HEK293T (cell line): Measurements from ENCODE around the gene DUSP3.

Experiments
- ARNT ChIP-seq: fragments of 450-650 bp; IDR thresholded peaks from 2 replicates; pipeline ENCODE4 v1.6.1; 2017; ENCODE audit warnings: mild to moderate bottlenecking
- FOXK2 ChIP-seq: fragments of 450-650 bp; IDR thresholded peaks from 2 replicates; pipeline ENCODE4 v1.6.1; 2016; ENCODE audit warnings: mild to moderate bottlenecking
- HDGF ChIP-seq: fragments of 450-650 bp; IDR thresholded peaks from 2 replicates; pipeline ENCODE4 v1.6.1; 2017; ENCODE audit warnings: antibody characterized with exemption, borderline replicate concordance
- LEF1 ChIP-seq: fragments of 450-650 bp; IDR thresholded peaks from 2 replicates; pipeline ENCODE4 v1.6.1; 2017; ENCODE audit warnings: mild to moderate bottlenecking, borderline replicate concordance
- SP1 ChIP-seq: fragments of 450-650 bp; IDR thresholded peaks from 2 replicates; pipeline ENCODE4 v1.6.1; 2017
- TF ChIP-seq, protein P1 (sequence below): fragments of 450-650 bp; IDR thresholded peaks from 2 replicates; pipeline ENCODE4 v1.6.1; 2016

DNA sequence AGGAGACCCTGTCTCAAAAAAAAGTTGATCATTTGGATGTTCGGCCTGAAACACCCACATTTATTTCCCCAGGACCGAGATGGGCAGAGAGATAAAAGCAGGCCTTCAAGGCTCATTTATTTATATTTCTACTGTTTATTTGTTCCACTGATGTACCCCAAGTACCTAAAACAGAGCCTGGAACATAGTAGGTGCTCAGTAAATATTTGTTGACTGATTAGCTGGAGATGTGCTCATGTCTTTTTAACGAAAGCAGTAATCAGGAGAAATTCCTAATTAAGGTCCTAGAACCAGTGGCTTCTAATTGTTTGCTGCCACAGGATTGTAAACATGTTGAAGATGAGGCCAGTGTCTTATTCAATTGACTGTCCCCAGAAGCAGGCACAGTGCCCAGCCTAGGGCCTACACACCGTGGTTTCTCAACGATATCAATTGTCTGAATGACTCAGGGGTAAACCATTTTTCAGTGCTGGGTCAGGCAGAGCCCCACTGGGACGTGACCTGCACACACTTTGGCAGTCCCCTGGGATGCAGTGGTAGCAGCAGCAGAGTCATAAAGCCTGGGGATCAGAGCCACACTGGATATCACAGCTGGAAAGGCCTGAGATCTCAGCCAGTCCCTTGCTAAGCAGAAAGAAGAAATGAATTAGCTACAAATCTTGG is 54.9 kb downstream of the DUSP3 start:
- TF ChIP-seq, protein P1, sequence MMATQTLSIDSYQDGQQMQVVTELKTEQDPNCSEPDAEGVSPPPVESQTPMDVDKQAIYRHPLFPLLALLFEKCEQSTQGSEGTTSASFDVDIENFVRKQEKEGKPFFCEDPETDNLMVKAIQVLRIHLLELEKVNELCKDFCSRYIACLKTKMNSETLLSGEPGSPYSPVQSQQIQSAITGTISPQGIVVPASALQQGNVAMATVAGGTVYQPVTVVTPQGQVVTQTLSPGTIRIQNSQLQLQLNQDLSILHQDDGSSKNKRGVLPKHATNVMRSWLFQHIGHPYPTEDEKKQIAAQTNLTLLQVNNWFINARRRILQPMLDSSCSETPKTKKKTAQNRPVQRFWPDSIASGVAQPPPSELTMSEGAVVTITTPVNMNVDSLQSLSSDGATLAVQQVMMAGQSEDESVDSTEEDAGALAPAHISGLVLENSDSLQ = no peak
- TF ChIP-seq LEF1 (no peak), HDGF (no peak), SP1 (no peak), ARNT (0 out of 2 replicates have a peak, but pooled peaks have one; percentile 7), FOXK2 (no peak)
